Keratinocyte (primary cell): ENCODE results near the gene CD69.

Experiments
- CTCF ChIP-seq, 3 experiments: IDR thresholded peaks in 1 of 3; conservative IDR thresholded peaks in 1 of 3; optimal IDR thresholded peaks in 1 of 3; 2 replicates in 2 of 3; 3 replicates in 1 of 3; pipeline versions ENCODE3 to v1.5.1; 2011; ENCODE audit warnings: low read length in 3 of 3, mild to moderate bottlenecking in 3 of 3, moderate library complexity in 2 of 3, control low read depth in 1 of 3, inconsistent platforms in 1 of 3; ENCODE audit not compliant: insufficient read depth in 2 of 3; ENCODE audit errors: extremely low read depth in 1 of 3
- EZH2 ChIP-seq: IDR thresholded peaks from one replicate; pipeline ENCODE4 v1.6.1; 2012; ENCODE audit warnings: inconsistent platforms, mild to moderate bottlenecking, low read length, moderate library complexity

- TF ChIP-seq CTCF (optimal IDR thresholded peaks at IDR 0.05 in 1 of 3, IDR thresholded peaks at IDR 0.05 in 1 of 3, conservative IDR thresholded peaks at IDR 0.05 in 1 of 3; ENCODE audit: extremely low read depth in 1 of 3, insufficient read depth in 2 of 3, low read length in 3 of 3) (no peak), EZH2 (no peak)
Measured at GRCh38 chr12:9707356-9707755, 53.3 kb downstream of the CD69 start.
